Measurements from ENCODE around the gene CFAP210.

- TF ChIP-seq, protein P1, sequence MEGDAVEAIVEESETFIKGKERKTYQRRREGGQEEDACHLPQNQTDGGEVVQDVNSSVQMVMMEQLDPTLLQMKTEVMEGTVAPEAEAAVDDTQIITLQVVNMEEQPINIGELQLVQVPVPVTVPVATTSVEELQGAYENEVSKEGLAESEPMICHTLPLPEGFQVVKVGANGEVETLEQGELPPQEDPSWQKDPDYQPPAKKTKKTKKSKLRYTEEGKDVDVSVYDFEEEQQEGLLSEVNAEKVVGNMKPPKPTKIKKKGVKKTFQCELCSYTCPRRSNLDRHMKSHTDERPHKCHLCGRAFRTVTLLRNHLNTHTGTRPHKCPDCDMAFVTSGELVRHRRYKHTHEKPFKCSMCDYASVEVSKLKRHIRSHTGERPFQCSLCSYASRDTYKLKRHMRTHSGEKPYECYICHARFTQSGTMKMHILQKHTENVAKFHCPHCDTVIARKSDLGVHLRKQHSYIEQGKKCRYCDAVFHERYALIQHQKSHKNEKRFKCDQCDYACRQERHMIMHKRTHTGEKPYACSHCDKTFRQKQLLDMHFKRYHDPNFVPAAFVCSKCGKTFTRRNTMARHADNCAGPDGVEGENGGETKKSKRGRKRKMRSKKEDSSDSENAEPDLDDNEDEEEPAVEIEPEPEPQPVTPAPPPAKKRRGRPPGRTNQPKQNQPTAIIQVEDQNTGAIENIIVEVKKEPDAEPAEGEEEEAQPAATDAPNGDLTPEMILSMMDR (IDR thresholded peaks at IDR 0.05), result no peak
- no peak for TF ChIP-seq ATF1 (CRISPR knock-in tag; IDR thresholded peaks at IDR 0.05)
- TF ChIP-seq ZSCAN18 (CRISPR knock-in tag; IDR thresholded peaks at IDR 0.05), result no peak
- TF ChIP-seq ZNF263 (CRISPR knock-in tag; IDR thresholded peaks at IDR 0.05; ENCODE audit: low read depth), result no peak
- no peak for TF ChIP-seq CBFB (CRISPR knock-in tag; IDR thresholded peaks at IDR 0.05; ENCODE audit: low read depth)
- no peak for TF ChIP-seq PRDM15 (CRISPR knock-in tag; IDR thresholded peaks at IDR 0.05)
- no peak for TF ChIP-seq CREB1 (CRISPR knock-in tag; IDR thresholded peaks at IDR 0.05)
- TF ChIP-seq, protein P2, sequence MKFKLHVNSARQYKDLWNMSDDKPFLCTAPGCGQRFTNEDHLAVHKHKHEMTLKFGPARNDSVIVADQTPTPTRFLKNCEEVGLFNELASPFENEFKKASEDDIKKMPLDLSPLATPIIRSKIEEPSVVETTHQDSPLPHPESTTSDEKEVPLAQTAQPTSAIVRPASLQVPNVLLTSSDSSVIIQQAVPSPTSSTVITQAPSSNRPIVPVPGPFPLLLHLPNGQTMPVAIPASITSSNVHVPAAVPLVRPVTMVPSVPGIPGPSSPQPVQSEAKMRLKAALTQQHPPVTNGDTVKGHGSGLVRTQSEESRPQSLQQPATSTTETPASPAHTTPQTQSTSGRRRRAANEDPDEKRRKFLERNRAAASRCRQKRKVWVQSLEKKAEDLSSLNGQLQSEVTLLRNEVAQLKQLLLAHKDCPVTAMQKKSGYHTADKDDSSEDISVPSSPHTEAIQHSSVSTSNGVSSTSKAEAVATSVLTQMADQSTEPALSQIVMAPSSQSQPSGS (CRISPR knock-in tag; IDR thresholded peaks at IDR 0.05; ENCODE audit: borderline replicate concordance, low read depth), result no peak
- TF ChIP-seq ELF4 (CRISPR knock-in tag; IDR thresholded peaks at IDR 0.05; ENCODE audit: low read depth), result no peak
- TF ChIP-seq SP1 (CRISPR knock-in tag; conservative IDR thresholded peaks at IDR 0.05), result no peak
- no peak for TF ChIP-seq ESRRA (CRISPR knock-in tag; IDR thresholded peaks at IDR 0.05; ENCODE audit: borderline replicate concordance)
- no peak for TF ChIP-seq ZNF232 (CRISPR knock-in tag; IDR thresholded peaks at IDR 0.05)
Observed at GRCh38 chr2:169709981-169710380, 15.8 kb upstream of the CFAP210 start.
